ENCODE results near the gene DNER. TPM values are rescaled to one million over a fixed set of nuclear protein-coding genes. Genes with fewer than 3 reads are reported as not detected.
A peak's percentile ranks its signal among the peaks of the same experiment; 100 is the strongest.

Gene DNER
- total and polyA plus RNA-seq, 2 of the 13 experiments (the other 11 are each of a cell fraction or from before 2014, with no cell fraction given), result not detected

GRCh38 chr2:229477269-229477755, 237.0 kb downstream of the DNER start:
- no peak for FAIRE-seq
- no peak overlapping the region for H3K9ac ChIP-seq (ENCODE audit: insufficient read depth, low read depth, low read length)
- ATAC-seq, result no peak
- POLR2A ChIA-PET, result no interaction called here
- DNase-seq (ENCODE audit: low spot score), result no peak
- TF ChIP-seq MAFK (conservative IDR thresholded peaks at IDR 0.05 in 1 of 2, IDR thresholded peaks at IDR 0.05 in 1 of 2; ENCODE audit: low read length in 2 of 2) (peak; percentile 44 to 51; a peak in 3 of 4 replicates), SUZ12 (IDR thresholded peaks at IDR 0.05; ENCODE audit: low read depth, low read length) (no peak), MAFF (IDR thresholded peaks at IDR 0.05; ENCODE audit: low read depth, low read length) (peak; percentile 34; the same call in 1 of the 2 replicates)
- no peak overlapping the region for H3K4me3 ChIP-seq (replicated peaks in 1 of 3; ENCODE audit: insufficient read depth in 1 of 3, low read depth in 2 of 3, low read length in 3 of 3)
- no peak overlapping the region for H3K27ac ChIP-seq (ENCODE audit: extremely low read length, insufficient read depth, low read length)
- in situ Hi-C loops (cut with HindIII; ENCODE audit: extremely low pct_ligation_motif_present, low pct_unique_long_range_greater_than_20kb), result no loop called here
- H3K36me3 ChIP-seq (replicated peaks in 1 of 2; ENCODE audit: control insufficient read depth in 1 of 2, insufficient read depth in 2 of 2, low read length in 2 of 2), result no peaks in the 10 kb centered on the region
- no peak overlapping the region for H2AFZ ChIP-seq (ENCODE audit: low read length)
- CTCF ChIA-PET (ENCODE audit: low intra/inter-chr PET ratio, low total read pairs), result no interaction called here
- H3K9me3 ChIP-seq (ENCODE audit: low read length), result no peaks in the 10 kb centered on the region
- no peaks in the 10 kb centered on the region for H3K4me1 ChIP-seq (ENCODE audit: insufficient read depth, low read length)
- H3K79me2 ChIP-seq (ENCODE audit: insufficient read depth, low read length), result no peaks in the 10 kb centered on the region
- H3K4me2 ChIP-seq (ENCODE audit: low read depth, low read length), result no peak overlapping the region
- WGBS (ENCODE audit: low lambda C conversion rate), result 8% methylated on average over 4 of the region's 4 CpGs
- H4K20me1 ChIP-seq (ENCODE audit: insufficient read depth, low read length), result no peaks in the 10 kb centered on the region
- no TSS peak for BruUV-seq (replicated peaks)
- 0 out of 5 replicates have a peak, but pooled peaks cover 0 to 2% of the 10 kb centered on the region in 2 experiments for H3K27me3 ChIP-seq (ENCODE audit: control insufficient read depth in 1 of 2, insufficient read depth in 2 of 2, low read length in 2 of 2)
- intact Hi-C loops (cut with micrococcal nuclease; ENCODE audit: unreplicated experiment), result no loop called here

DNA sequence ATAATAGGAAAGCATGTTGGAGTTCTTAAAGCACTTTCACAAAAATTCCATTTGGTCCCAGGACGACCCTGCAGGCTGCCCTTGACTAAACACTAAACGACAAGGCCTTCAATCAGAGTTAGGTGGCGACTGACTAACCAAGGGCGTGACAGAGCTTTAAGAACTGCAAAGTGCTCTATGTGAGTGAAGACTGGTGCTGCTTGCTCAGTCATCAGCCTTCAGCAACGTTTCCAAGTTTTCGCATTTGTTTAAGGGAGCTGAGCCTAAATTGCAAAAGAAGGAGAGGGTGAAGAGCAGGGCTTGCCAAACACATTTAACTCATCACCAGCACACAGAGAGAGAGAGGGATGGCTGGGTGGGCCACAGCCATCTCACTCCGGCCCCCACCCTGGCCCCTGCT, 238.6 kb downstream of the DNER start:
- Histone ChIP-seq H3K4me2 (ENCODE audit: low read depth, low read length) (no peak overlapping the region), H3K9ac (ENCODE audit: insufficient read depth, low read depth, low read length) (no peak overlapping the region), H3K27ac (ENCODE audit: extremely low read length, insufficient read depth, low read length) (no peak overlapping the region), H4K20me1 (ENCODE audit: insufficient read depth, low read length) (no peaks in the 10 kb centered on the region), H3K36me3 (replicated peaks in 1 of 2; ENCODE audit: control insufficient read depth in 1 of 2, insufficient read depth in 2 of 2, low read length in 2 of 2) (no peaks in the 10 kb centered on the region), H3K27me3 (ENCODE audit: control insufficient read depth in 1 of 2, insufficient read depth in 2 of 2, low read length in 2 of 2) (no peaks in the 10 kb centered on the region), H3K4me1 (ENCODE audit: insufficient read depth, low read length) (no peaks in the 10 kb centered on the region), H3K9me3 (ENCODE audit: low read length) (no peaks in the 10 kb centered on the region), H3K79me2 (ENCODE audit: insufficient read depth, low read length) (no peaks in the 10 kb centered on the region), H3K4me3 (replicated peaks in 1 of 3; ENCODE audit: insufficient read depth in 1 of 3, low read depth in 2 of 3, low read length in 3 of 3) (no peak overlapping the region), H2AFZ (ENCODE audit: low read length) (no peak overlapping the region)
- no peak for FAIRE-seq
- ATAC-seq, result no peak
- no peak for DNase-seq (ENCODE audit: low spot score)
- CTCF ChIA-PET (ENCODE audit: low intra/inter-chr PET ratio, low total read pairs), result no interaction called here
- 9% methylated on average over 7 of the region's 7 CpGs for WGBS (ENCODE audit: low lambda C conversion rate)
- in situ Hi-C loops (cut with HindIII; ENCODE audit: extremely low pct_ligation_motif_present, low pct_unique_long_range_greater_than_20kb) (no loop called here), intact Hi-C loops (cut with micrococcal nuclease; ENCODE audit: unreplicated experiment) (no loop called here)
- POLR2A ChIA-PET, result no interaction called here
- TF ChIP-seq HCFC1 (IDR thresholded peaks at IDR 0.05; ENCODE audit: low read depth, low read length) (no peak), RFXAP (CRISPR knock-in tag; IDR thresholded peaks at IDR 0.05; ENCODE audit: borderline replicate concordance) (no peak), YEATS2 (CRISPR knock-in tag; IDR thresholded peaks at IDR 0.05; ENCODE audit: borderline replicate concordance) (no peak), ERF (CRISPR knock-in tag; IDR thresholded peaks at IDR 0.05) (no peak), ZNF782 (CRISPR knock-in tag; IDR thresholded peaks at IDR 0.05; ENCODE audit: borderline replicate concordance) (no peak), AGO1 (IDR thresholded peaks at IDR 0.05; ENCODE audit: low read depth, low read length, poor library complexity, severe bottlenecking) (no peak), ZNF337 (CRISPR knock-in tag; IDR thresholded peaks at IDR 0.05; ENCODE audit: borderline replicate concordance, low read depth) (no peak), HNRNPUL1 (IDR thresholded peaks at IDR 0.05; ENCODE audit: low read depth, low read length) (no peak), ZSCAN31 (CRISPR knock-in tag; IDR thresholded peaks at IDR 0.05; ENCODE audit: low read depth) (no peak), MYNN (CRISPR knock-in tag; IDR thresholded peaks at IDR 0.05; ENCODE audit: low read depth) (no peak), KDM3A (CRISPR knock-in tag; IDR thresholded peaks at IDR 0.05; ENCODE audit: low read depth) (no peak), U2AF1 (optimal IDR thresholded peaks at IDR 0.05; ENCODE audit: low read depth, low read length) (no peak), ZNF543 (CRISPR knock-in tag; IDR thresholded peaks at IDR 0.05) (no peak), PRPF4 (IDR thresholded peaks at IDR 0.05; ENCODE audit: low read depth, low read length, poor library complexity, severe bottlenecking) (no peak), MXD4 (CRISPR knock-in tag; IDR thresholded peaks at IDR 0.05) (no peak), ZNF792 (CRISPR knock-in tag; IDR thresholded peaks at IDR 0.05) (no peak)
- no TSS peak for BruUV-seq (replicated peaks)

Measured in HepG2 (cell line).